ENCODE results near the gene BBX.

The BBX gene

DNA sequence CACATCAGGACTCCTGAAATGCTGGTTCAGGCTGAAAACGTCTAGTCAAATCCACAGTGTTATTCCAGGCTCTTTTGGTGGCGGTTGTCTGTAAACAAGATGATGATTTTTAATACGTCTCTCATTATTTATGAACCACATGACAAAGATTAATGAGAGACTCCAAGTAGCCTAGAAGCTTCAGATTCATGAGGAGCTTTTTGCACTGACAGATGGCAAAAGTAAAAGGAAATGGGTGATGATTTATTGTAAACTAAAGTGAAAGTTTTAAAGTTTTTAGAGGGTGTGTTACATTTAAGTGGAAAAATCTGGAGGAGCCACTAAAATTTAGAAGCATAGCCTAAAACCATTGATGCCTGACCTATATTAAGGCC, 77.0 kb downstream of the BBX start:
- no peak for DNase-seq (ENCODE audit: low spot score)

GRCh38 chr3:107600780-107601179, 78.0 kb downstream of the BBX start:
- no peak for DNase-seq (ENCODE audit: low spot score)

GRCh38 chr3:107604057-107604822, 81.5 kb downstream of the BBX start:
- peak; percentile 16 for DNase-seq (ENCODE audit: low spot score)

- DNase-seq (ENCODE audit: low spot score), result no peak
Measured at GRCh38 chr3:107611775-107612469, 89.2 kb downstream of the BBX start.

DNA sequence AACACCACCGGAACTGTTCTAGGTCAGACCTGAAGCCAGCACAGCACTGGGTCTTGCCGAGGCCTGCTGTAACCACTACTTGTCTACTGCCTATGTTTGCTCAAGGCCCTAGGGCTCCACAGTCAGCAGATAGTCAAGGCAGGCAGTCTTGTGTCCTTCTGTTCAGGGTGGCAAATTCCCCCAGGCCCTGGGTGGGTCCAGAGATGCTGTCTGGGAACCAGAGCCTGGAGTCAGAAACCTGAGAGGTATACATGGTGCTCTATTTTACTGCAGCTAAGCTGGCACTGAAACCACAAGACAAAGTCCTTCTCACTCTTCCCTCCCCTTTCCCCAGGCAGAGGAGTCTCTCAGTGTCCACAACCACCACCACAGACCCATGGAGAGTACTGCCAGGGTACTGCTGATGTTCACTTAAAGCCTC, 89.9 kb downstream of the BBX start:
- no peak for DNase-seq (ENCODE audit: low spot score)

- DNase-seq (ENCODE audit: low spot score), result no peak
Measured at GRCh38 chr3:107619549-107619948, 96.8 kb downstream of the BBX start.

GRCh38 chr3:107620534-107620933, 97.8 kb downstream of the BBX start:
- no peak for DNase-seq (ENCODE audit: low spot score)

GRCh38 chr3:107621465-107621864, 98.7 kb downstream of the BBX start:
- DNase-seq (ENCODE audit: low spot score), result no peak

GRCh38 chr3:107627962-107628542, 105.3 kb downstream of the BBX start:
- DNase-seq (ENCODE audit: low spot score), result no peak

GRCh38 chr3:107629566-107629965, 106.8 kb downstream of the BBX start:
- DNase-seq (ENCODE audit: low spot score), result no peak

GRCh38 chr3:107630779-107631178, 108.0 kb downstream of the BBX start:
- DNase-seq (ENCODE audit: low spot score), result no peak

DNA sequence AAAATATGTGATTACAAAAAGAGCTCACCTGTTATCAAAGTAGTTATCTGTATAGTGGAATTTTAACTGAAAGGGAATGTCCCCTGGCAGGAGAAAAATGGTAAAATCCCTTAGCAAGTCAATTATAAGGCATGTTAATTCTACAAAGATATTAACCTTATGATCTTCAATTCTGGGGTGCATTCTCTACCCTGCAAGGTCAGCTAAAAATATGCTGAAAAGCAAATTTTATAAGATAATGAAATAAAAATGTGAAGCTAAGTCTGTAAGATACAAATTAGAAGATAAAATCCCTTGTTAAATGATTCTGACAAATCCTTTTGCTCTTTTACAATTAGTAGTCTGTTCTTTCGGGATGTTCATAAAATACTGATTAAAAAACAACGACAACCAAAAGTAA, 109.8 kb downstream of the BBX start:
- DNase-seq (ENCODE audit: low spot score), result no peak

- no peak for DNase-seq (ENCODE audit: low spot score)
Measured at GRCh38 chr3:107633327-107634098, 110.8 kb downstream of the BBX start.

GRCh38 chr3:107634099-107634489, 111.3 kb downstream of the BBX start:
- DNase-seq (ENCODE audit: low spot score), result no peak

DNA sequence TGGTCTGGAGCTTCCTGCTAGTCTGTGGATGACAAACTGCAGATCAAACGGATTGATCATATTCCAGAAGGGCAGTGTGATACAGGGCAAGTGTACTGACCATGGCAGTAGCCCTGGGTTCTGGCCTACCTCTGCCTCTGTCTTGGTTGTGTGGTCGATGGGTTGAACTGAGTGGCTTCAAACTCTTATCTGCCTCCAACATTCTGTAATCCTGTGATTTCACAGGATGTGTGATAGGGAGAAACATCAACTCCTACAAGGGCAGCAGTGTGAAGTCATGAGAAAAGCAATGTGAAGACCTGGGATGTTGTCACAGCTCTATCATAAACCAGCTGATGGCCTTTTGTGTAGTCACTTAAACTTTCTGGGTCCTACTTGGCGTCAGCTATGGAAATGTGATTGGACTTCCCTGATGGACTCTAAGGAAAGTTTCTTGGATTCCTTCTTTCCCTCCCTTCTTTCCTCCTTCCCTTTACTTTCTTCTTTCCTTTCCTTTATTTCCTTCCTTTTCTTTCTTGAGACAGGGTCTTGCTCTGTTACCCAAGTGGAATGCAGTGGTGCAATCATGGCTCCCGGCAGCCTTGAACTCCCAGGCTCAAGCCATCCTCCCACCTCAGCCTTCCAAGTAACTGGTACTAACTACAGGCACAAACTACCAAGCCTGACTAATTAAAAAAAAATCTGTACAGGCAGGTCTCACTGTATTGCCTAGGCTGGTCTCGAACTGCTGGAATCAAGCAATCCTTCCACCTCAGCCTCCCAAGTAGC, 114.8 kb downstream of the BBX start:
- no peak for DNase-seq (ENCODE audit: low spot score)

DNA sequence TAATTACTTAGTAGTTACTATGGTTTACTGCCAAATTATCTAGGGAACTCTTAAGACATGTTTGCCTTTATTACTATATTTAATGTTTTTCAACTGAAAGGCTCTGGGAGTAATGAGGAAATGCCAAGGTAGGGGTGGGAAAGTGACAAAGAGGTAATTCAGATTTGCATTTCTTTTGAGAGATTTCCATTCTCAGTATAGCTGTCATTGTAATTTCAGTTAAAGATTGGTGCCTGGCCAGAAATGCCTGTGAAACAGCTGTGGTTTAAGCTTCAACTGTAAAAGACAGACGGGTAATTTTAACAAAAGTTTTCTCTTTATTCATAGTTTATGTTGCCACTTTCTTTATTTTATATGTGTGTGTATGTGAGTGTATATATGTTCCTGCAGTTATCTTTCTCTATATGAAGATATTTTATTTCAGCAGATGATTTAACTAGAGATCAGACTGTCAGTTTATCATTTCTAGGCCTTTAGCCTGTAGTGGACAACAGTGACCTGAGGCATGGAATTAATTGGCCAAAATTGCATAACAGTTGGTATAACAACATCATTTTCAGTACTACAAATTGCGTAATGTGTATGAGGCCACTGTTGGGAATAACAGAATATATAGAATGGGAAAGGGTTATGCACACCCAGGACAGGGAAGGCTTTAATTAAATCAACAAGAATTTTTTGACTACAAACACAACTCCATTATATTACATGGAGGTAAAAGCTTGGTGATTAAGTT, 119.0 kb downstream of the BBX start:
- DNase-seq (ENCODE audit: low spot score), result no peak

DNA sequence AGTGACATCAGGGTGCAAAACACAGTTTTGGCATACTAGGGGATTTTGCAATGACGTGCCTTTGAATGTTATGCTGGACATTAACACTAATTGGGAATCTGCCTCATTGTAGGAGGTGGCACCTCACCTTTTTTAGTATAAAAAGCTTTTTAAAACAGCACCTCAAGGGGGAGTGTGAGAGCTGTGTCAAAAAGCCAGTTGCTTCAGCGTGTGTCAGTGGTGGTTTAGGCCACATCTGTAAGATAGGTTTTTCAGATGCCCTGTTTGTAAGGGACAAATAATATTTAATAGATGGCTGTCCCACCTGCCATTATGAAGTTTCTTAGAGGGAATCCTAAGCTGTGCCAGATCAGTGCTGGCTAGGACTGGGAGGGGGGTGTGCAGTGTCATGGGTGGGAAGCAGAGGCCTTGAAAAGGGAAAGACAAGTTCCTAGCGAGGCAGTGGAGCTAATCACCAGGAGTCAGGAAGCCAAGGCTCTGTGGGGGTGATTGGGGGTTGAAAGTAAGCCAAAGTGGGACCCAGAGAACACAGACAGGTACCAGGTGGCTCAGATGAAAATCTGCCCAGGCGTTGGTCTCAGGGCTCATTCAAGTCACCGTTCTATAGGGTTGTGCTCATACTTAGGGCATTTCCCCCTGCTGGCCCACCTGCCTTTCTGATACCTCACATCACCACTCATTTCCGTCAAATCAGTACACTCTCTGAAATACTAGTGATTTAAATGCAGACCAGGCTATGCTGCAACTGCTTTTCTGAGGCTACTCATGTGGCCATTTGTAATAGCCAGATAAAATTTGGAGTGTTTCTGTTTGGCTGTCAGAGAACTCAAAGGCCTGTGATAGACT, 120.5 kb downstream of the BBX start:
- no peak for DNase-seq (ENCODE audit: low spot score)

- no peak for DNase-seq (ENCODE audit: low spot score)
Measured at GRCh38 chr3:107644631-107645030, 121.9 kb downstream of the BBX start.

DNA sequence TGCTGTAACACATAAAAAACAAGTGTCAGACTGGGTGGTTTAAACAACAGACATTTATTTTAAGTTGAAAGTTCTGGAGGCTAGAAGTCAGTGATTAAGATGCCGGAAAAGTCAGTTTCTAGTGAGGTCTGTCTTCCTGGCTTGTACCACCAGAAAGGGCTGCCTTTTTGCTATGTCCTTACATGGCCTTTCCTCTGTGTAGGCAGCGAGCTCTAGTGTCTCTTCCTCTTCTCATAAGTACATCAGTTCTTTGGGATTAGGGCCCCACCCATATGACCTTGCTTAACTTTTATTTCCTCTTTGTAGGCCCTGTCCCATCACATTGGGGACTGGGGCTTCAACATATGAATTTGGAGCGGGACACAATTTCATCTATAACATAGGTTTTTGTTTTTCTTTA, 128.0 kb downstream of the BBX start:
- DNase-seq (ENCODE audit: low spot score), result no peak

- DNase-seq (ENCODE audit: low spot score), result no peak
Measured at GRCh38 chr3:107651782-107652181, 129.0 kb downstream of the BBX start.
